Measurements from ENCODE around the gene PAK2. TPM values are rescaled to one million over a fixed set of nuclear protein-coding genes. Genes with fewer than 3 reads are reported as not detected.

PAK2 gene
- total and polyA plus RNA-seq, 9 of the 15 experiments (the other 6 are each of a cell fraction or from before 2014, with no cell fraction given), result 13.2 to 72.4 (median 35.7) TPM

GRCh38 chr3:196842567-196843434 is 103.1 kb downstream of the PAK2 start (continued):
- TF ChIP-seq ZFP91 (CRISPR knock-in tag; IDR thresholded peaks at IDR 0.05), result no peak
- TF ChIP-seq TGIF2 (CRISPR knock-in tag; IDR thresholded peaks at IDR 0.05), result no peak
- TF ChIP-seq NFRKB (IDR thresholded peaks at IDR 0.05; ENCODE audit: low read depth), result peak; percentile 84
- peak; percentile 98 for TF ChIP-seq ZNF239 (CRISPR knock-in tag; IDR thresholded peaks at IDR 0.05)
- peak; percentile 99 for TF ChIP-seq ZNF41 (CRISPR knock-in tag; conservative IDR thresholded peaks at IDR 0.05)
- TF ChIP-seq NFE2 (IDR thresholded peaks at IDR 0.05; ENCODE audit: low read depth), result peak; percentile 48; the same call in 1 of the 2 replicates
- no peak for TF ChIP-seq CSDE1 (IDR thresholded peaks at IDR 0.05)
- TF ChIP-seq KLF10 (CRISPR knock-in tag; IDR thresholded peaks at IDR 0.05), result peak; percentile 95
- peak; percentile 59 for TF ChIP-seq NCOA6 (IDR thresholded peaks at IDR 0.05)
- TF ChIP-seq ZBTB2 (IDR thresholded peaks at IDR 0.05), result peak; percentile 84
- no peak for TF ChIP-seq ZNF224 (CRISPR knock-in tag; IDR thresholded peaks at IDR 0.05)
- TF ChIP-seq MEF2D (tag; conservative IDR thresholded peaks at IDR 0.05; ENCODE audit: low read depth), result peak; percentile 100
- TF ChIP-seq ZNF551 (CRISPR knock-in tag; IDR thresholded peaks at IDR 0.05), result peak; percentile 91
- TF ChIP-seq HDAC3 (IDR thresholded peaks at IDR 0.05; ENCODE audit: borderline replicate concordance, partially characterized antibody), result peak; percentile 61
- peak; percentile 67; the same call in 1 of the 2 replicates for TF ChIP-seq NR2C1 (IDR thresholded peaks at IDR 0.05)
- TF ChIP-seq NR2C1 (tag; IDR thresholded peaks at IDR 0.05), result peak; percentile 99
- peak; percentile 99 for TF ChIP-seq NR4A1 (CRISPR knock-in tag; IDR thresholded peaks at IDR 0.05)
- peak; percentile 100 for TF ChIP-seq NR4A1 (tag; IDR thresholded peaks at IDR 0.05)
- no peak for TF ChIP-seq CHD4 (IDR thresholded peaks at IDR 0.05; ENCODE audit: insufficient read depth, insufficient replicate concordance, low read depth, low read length, poor library complexity, severe bottlenecking)
- peak; percentile 35; the same call in 1 of the 2 replicates for TF ChIP-seq HLTF (IDR thresholded peaks at IDR 0.05)
- no peak for TF ChIP-seq XRCC4 (IDR thresholded peaks at IDR 0.05; ENCODE audit: extremely low read depth, insufficient read depth, insufficient read length)
- peak; percentile 98 for TF ChIP-seq MEIS2 (IDR thresholded peaks at IDR 0.05; ENCODE audit: partially characterized antibody)
- TF ChIP-seq HCFC1 (IDR thresholded peaks at IDR 0.05; ENCODE audit: low read depth, low read length), result peak; percentile 7; the same call in 1 of the 2 replicates
- TF ChIP-seq ZNF23 (CRISPR knock-in tag; IDR thresholded peaks at IDR 0.05), result peak; percentile 98
- no peak for TF ChIP-seq EWSR1 (IDR thresholded peaks at IDR 0.05; ENCODE audit: borderline replicate concordance, low read depth, partially characterized antibody)
- no peak for TF ChIP-seq SETDB1 (IDR thresholded peaks at IDR 0.05; ENCODE audit: low read length)
- TF ChIP-seq ZNF121 (CRISPR knock-in tag; conservative IDR thresholded peaks at IDR 0.05), result no peak
- peak; percentile 20 to 44; a peak in 2 of 4 replicates for TF ChIP-seq NRF1 (conservative IDR thresholded peaks at IDR 0.05 in 1 of 2, IDR thresholded peaks at IDR 0.05 in 1 of 2)
